Measurements from ENCODE around the gene EIF4A2. TPM values are rescaled to one million over a fixed set of nuclear protein-coding genes. Genes with fewer than 3 reads are reported as not detected.

EIF4A2 gene
- total and polyA plus RNA-seq, 9 of the 15 experiments (the other 6 are each of a cell fraction or from before 2014, with no cell fraction given), result 307 to 754 (median 435) TPM

DNA sequence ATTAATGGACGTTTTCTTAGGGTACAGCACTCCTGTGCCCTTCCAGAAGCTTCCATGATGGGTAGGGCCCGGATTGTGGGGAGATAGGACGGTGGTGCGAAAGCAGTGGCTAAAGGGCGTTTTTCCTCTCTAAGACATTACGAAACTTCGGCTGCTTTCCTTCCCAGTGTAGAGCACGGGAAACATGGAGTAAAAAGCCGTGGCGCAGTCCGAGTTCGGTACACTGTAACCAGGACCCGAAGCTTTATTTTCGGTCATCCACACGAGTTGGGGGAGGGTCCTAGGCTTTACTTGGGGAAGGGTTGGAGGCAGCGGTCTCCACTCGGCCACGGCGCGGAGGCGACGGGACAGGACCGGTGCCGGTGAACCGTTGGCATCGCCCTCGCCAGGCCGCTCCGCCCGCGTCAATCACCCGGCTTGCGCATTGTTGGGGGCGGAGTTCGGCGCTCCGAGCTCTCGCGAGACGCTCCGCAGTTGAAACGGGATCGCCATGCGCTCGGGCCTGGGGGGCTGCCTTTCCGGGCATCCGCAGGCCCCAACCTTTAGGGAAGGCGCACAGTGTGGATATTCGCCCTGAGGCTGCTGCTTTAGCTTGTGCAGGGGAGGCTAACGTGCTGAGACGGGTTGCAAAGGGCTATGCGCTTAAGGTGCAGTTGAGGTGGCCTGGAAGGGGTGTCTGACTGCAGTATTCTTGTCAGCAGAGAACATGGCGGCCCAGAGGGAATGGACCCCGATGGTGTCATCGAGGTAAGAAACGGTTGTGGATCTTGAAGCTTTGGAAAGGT lies 546 bp downstream of the EIF4A2 start (continued):
- TF ChIP-seq TCF7 (IDR thresholded peaks at IDR 0.05; ENCODE audit: borderline replicate concordance), result 0 out of 2 replicates have a peak, but pooled peaks have one; percentile 20
- 0 out of 2 replicates have a peak, but pooled peaks have one; percentile 18 for TF ChIP-seq HCFC1 (IDR thresholded peaks at IDR 0.05; ENCODE audit: low read depth, low read length)
- TF ChIP-seq ZBTB17 (CRISPR knock-in tag; IDR thresholded peaks at IDR 0.05), result peak; percentile 81
- TF ChIP-seq, protein P1, sequence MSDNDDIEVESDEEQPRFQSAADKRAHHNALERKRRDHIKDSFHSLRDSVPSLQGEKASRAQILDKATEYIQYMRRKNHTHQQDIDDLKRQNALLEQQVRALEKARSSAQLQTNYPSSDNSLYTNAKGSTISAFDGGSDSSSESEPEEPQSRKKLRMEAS (CRISPR knock-in tag; IDR thresholded peaks at IDR 0.05), result 0 out of 2 replicates have a peak, but pooled peaks have one; percentile 54
- peak; percentile 82 for TF ChIP-seq MYC (IDR thresholded peaks at IDR 0.05; ENCODE audit: low read depth, low read length)
- peak; percentile 59; the same call in 1 of the 2 replicates for TF ChIP-seq MYC (CRISPR knock-in tag; IDR thresholded peaks at IDR 0.05; ENCODE audit: borderline replicate concordance, low read depth)
- TF ChIP-seq NEUROD1 (IDR thresholded peaks at IDR 0.05; ENCODE audit: borderline replicate concordance, low read depth, low read length, partially characterized antibody), result no peak
- TF ChIP-seq ZNF165 (CRISPR knock-in tag; IDR thresholded peaks at IDR 0.05; ENCODE audit: borderline replicate concordance), result peak; percentile 30; the same call in 1 of the 2 replicates
- TF ChIP-seq, protein P2, sequence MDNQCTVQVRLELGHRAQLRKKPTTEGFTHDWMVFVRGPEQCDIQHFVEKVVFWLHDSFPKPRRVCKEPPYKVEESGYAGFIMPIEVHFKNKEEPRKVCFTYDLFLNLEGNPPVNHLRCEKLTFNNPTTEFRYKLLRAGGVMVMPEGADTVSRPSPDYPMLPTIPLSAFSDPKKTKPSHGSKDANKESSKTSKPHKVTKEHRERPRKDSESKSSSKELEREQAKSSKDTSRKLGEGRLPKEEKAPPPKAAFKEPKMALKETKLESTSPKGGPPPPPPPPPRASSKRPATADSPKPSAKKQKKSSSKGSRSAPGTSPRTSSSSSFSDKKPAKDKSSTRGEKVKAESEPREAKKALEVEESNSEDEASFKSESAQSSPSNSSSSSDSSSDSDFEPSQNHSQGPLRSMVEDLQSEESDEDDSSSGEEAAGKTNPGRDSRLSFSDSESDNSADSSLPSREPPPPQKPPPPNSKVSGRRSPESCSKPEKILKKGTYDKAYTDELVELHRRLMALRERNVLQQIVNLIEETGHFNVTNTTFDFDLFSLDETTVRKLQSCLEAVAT (IDR thresholded peaks at IDR 0.05), result peak in 1 of 2 experiments; percentile 58; a peak in 3 of 4 replicates
- TF ChIP-seq, protein P3, sequence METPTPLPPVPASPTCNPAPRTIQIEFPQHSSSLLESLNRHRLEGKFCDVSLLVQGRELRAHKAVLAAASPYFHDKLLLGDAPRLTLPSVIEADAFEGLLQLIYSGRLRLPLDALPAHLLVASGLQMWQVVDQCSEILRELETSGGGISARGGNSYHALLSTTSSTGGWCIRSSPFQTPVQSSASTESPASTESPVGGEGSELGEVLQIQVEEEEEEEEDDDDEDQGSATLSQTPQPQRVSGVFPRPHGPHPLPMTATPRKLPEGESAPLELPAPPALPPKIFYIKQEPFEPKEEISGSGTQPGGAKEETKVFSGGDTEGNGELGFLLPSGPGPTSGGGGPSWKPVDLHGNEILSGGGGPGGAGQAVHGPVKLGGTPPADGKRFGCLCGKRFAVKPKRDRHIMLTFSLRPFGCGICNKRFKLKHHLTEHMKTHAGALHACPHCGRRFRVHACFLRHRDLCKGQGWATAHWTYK (CRISPR knock-in tag; IDR thresholded peaks at IDR 0.05), result 0 out of 2 replicates have a peak, but pooled peaks have one; percentile 84
- 0 out of 2 replicates have a peak, but pooled peaks have one; percentile 6 for TF ChIP-seq ZNF134 (CRISPR knock-in tag; conservative IDR thresholded peaks at IDR 0.05)
- peak; percentile 94 for TF ChIP-seq CHD1 (IDR thresholded peaks at IDR 0.05; ENCODE audit: low read length)
- no peak; the same call in 1 of the 2 replicates for TF ChIP-seq CHCHD3 (CRISPR knock-in tag; IDR thresholded peaks at IDR 0.05)
- peak; percentile 97 for TF ChIP-seq CHD2 (IDR thresholded peaks at IDR 0.05; ENCODE audit: low read depth, low read length)
- TF ChIP-seq, protein P4, sequence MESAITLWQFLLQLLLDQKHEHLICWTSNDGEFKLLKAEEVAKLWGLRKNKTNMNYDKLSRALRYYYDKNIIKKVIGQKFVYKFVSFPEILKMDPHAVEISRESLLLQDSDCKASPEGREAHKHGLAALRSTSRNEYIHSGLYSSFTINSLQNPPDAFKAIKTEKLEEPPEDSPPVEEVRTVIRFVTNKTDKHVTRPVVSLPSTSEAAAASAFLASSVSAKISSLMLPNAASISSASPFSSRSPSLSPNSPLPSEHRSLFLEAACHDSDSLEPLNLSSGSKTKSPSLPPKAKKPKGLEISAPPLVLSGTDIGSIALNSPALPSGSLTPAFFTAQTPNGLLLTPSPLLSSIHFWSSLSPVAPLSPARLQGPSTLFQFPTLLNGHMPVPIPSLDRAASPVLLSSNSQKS (CRISPR knock-in tag; IDR thresholded peaks at IDR 0.05), result 0 out of 2 replicates have a peak, but pooled peaks have one; percentile 6
- no peak for TF ChIP-seq L3MBTL2 (IDR thresholded peaks at IDR 0.05)
- TF ChIP-seq NR2C2 (CRISPR knock-in tag; IDR thresholded peaks at IDR 0.05), result peak; percentile 69; the same call in 1 of the 2 replicates
- TF ChIP-seq NR2C2 (tag; IDR thresholded peaks at IDR 0.05), result no peak
- peak; percentile 95 for TF ChIP-seq RBFOX2 (IDR thresholded peaks at IDR 0.05; ENCODE audit: low read depth, low read length)
- no peak for TF ChIP-seq RBM39 (optimal IDR thresholded peaks at IDR 0.05; ENCODE audit: low read depth, low read length)
- TF ChIP-seq, protein P5, sequence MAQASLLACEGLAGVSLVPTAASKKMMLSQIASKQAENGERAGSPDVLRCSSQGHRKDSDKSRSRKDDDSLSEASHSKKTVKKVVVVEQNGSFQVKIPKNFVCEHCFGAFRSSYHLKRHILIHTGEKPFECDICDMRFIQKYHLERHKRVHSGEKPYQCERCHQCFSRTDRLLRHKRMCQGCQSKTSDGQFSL (CRISPR knock-in tag; IDR thresholded peaks at IDR 0.05), result no peak
- TF ChIP-seq, protein P5 (tag; IDR thresholded peaks at IDR 0.05), result 0 out of 4 replicates have a peak, but pooled peaks of 1 of the 2 experiments have one; percentile 25
- TF ChIP-seq POLR2G (IDR thresholded peaks at IDR 0.05; ENCODE audit: low read depth, low read length), result peak; percentile 94

All from K562 (cell line).